Left lung (tissue), 10 donors: ENCODE measurements around the gene MYO18A. TPM values are rescaled to one million over a fixed set of nuclear protein-coding genes. Genes with fewer than 3 reads are reported as not detected.

ENCODE experiments used
- ATAC-seq: fragments of 200-7000 bp; cut with Tn5 transposase; one replicate; pipeline ENCODE4 v1.9.1; 2020; ENCODE audit warnings: moderate library complexity
- DNase-seq, 4 donors: peaks; one replicate each; pipeline ENCODE4 v3.0.0-alpha.2; 2013 to 2020
- H3K27ac ChIP-seq, 2 donors: fragments of 200-600 bp; sonication (generic) in 1 of 2; one replicate each; pipeline versions ENCODE4 v1.5.0 to v1.8.0; 2020 to 2021
- H3K27me3 ChIP-seq, 2 donors: fragments of 200-600 bp; sonication (generic) in 1 of 2; one replicate each; pipeline versions ENCODE4 v1.5.0 to v1.8.0; 2020 to 2021
- H3K36me3 ChIP-seq, 2 donors: fragments of 200-600 bp; sonication (generic) in 1 of 2; one replicate each; pipeline versions ENCODE4 v1.5.0 to v1.8.0; 2020 to 2021
- H3K4me1 ChIP-seq, 2 donors: fragments of 200-600 bp; one replicate each; pipeline ENCODE4 v1.8.0; 2021
- H3K4me3 ChIP-seq, 2 donors: fragments of 200-600 bp; sonication (generic) in 1 of 2; one replicate each; pipeline versions ENCODE4 v1.5.0 to v1.8.0; 2020 to 2021; ENCODE audit warnings: mild to moderate bottlenecking in 1 of 2
- H3K9me3 ChIP-seq, 2 donors: fragments of 200-600 bp; sonication (generic) in 1 of 2; one replicate each; pipeline versions ENCODE4 v1.5.0 to v1.8.0; 2020 to 2021
- intact Hi-C, 2 donors: fragments of 100-400 bp; cut with DNase I; formaldehyde crosslinking; loops; one replicate each; pipeline versions ENCODE4 v1.11.2 to v1.14.2; 2022
- polyA plus RNA-seq, 6 donors: library from polyadenylated mRNA; unstranded; fragments of 120-200 nt; gene quantifications; one replicate each; pipeline ENCODE4 v1.2.1, GENCODE V29; 2013; ENCODE audit not compliant: insufficient read length in 6 of 6
- total RNA-seq, 2 donors: library from RNA; stranded (reverse); fragmentation: NEBNext Ultra II Directional; extraction: Animal tissue kit (Norgen Biotek cat#: 25700); gene quantifications; one replicate each; pipeline ENCODE4 v1.2.1, GENCODE V29; 2021
- TF ChIP-seq, protein P1 (sequence below), 2 donors: fragments of 200-600 bp; sonication (generic) in 1 of 2; IDR thresholded peaks; one replicate each; pipeline versions ENCODE4 v1.5.0 to v1.8.0; 2021; ENCODE audit warnings: antibody characterized with exemption in 2 of 2
- donor health status: DM: no; HTN: yes; CAD: no.
- donor health status: DM: no; HTN: no; CAD: no.

The MYO18A gene
- total and polyA plus RNA-seq, 8 donors: 37.0 to 58.3 (median 40.4) TPM

GRCh38 chr17:29039764-29040598 is 140.2 kb downstream of the MYO18A start:
- intact Hi-C loops: no loop called here
- H3K9me3 ChIP-seq: peaks cover 0 to 3% of the 10 kb centered on the region in 2 donors
- peak; percentile 33 for ATAC-seq

GRCh38 chr17:29038085-29038795 is 142.0 kb downstream of the MYO18A start:
- TF ChIP-seq, protein P1, sequence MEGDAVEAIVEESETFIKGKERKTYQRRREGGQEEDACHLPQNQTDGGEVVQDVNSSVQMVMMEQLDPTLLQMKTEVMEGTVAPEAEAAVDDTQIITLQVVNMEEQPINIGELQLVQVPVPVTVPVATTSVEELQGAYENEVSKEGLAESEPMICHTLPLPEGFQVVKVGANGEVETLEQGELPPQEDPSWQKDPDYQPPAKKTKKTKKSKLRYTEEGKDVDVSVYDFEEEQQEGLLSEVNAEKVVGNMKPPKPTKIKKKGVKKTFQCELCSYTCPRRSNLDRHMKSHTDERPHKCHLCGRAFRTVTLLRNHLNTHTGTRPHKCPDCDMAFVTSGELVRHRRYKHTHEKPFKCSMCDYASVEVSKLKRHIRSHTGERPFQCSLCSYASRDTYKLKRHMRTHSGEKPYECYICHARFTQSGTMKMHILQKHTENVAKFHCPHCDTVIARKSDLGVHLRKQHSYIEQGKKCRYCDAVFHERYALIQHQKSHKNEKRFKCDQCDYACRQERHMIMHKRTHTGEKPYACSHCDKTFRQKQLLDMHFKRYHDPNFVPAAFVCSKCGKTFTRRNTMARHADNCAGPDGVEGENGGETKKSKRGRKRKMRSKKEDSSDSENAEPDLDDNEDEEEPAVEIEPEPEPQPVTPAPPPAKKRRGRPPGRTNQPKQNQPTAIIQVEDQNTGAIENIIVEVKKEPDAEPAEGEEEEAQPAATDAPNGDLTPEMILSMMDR (IDR thresholded peaks at IDR 0.05): no peak
- H3K27me3 ChIP-seq: peaks cover 0 to 47% of the 10 kb centered on the region in 2 donors

More at GRCh38 chr17:29039764-29040598, 140.2 kb downstream of the MYO18A start:
- H3K27ac ChIP-seq: no peak overlapping the region
- H3K36me3 ChIP-seq: no peaks in the 10 kb centered on the region
- H3K4me1 ChIP-seq: peaks cover 6 to 15% of the 10 kb centered on the region in 2 donors
- H3K27me3 ChIP-seq: peaks cover 0 to 34% of the 10 kb centered on the region in 2 donors
- DNase-seq: peak in 1 of 4 donors; percentile 46
- no peak overlapping the region for H3K4me3 ChIP-seq
- TF ChIP-seq, protein P1 (IDR thresholded peaks at IDR 0.05): no peak

DNA sequence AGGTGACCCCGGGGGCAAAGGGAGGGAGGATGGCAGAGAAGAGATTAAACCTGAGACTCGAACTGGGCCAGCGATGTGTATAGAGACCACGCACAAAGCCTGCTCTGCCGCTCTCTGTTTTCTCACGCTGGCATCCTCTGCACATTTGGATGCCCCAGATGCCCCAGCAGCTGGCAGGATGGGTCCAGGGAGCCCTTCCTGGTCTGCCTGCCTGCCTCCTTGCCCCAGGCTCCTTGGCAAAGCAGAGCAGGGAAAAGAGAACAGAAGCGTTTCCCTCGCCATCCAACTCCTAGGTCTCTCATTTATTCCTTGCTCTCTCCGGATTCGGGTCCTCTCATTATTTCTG is 142.5 kb downstream of the MYO18A start:
- TF ChIP-seq, protein P1 (IDR thresholded peaks at IDR 0.05): no peak
- peaks cover 0 to 17% of the 10 kb centered on the region in 2 donors for H3K9me3 ChIP-seq
- H3K4me3 ChIP-seq: no peak overlapping the region
- DNase-seq: no peak
- H3K36me3 ChIP-seq: no peaks in the 10 kb centered on the region
- peaks cover 0 to 52% of the 10 kb centered on the region in 2 donors for H3K27me3 ChIP-seq
- no peak for ATAC-seq
- H3K4me1 ChIP-seq: peaks cover 1 to 10% of the 10 kb centered on the region in 2 donors
- intact Hi-C loops: no loop called here
- H3K27ac ChIP-seq: no peak overlapping the region

More at GRCh38 chr17:29038085-29038795, 142.0 kb downstream of the MYO18A start:
- ATAC-seq (no peak), DNase-seq (no peak)
- Histone ChIP-seq H3K36me3 (no peaks in the 10 kb centered on the region), H3K4me3 (no peak overlapping the region), H3K9me3 (peaks cover 0 to 17% of the 10 kb centered on the region in 2 donors), H3K4me1 (peaks cover 6 to 15% of the 10 kb centered on the region in 2 donors), H3K27ac (no peak overlapping the region)
- intact Hi-C loops: no loop called here

- Histone ChIP-seq H3K27ac (no peak overlapping the region), H3K9me3 (peaks cover 0 to 17% of the 10 kb centered on the region in 2 donors), H3K36me3 (no peaks in the 10 kb centered on the region), H3K4me3 (no peak overlapping the region), H3K4me1 (peaks cover 0 to 3% of the 10 kb centered on the region in 2 donors), H3K27me3 (peaks cover 0 to 63% of the 10 kb centered on the region in 2 donors)
- TF ChIP-seq, protein P1 (IDR thresholded peaks at IDR 0.05): no peak
- ATAC-seq (no peak), DNase-seq (no peak)
- intact Hi-C loops: no loop called here
Measured at GRCh38 chr17:29036584-29036983, 143.6 kb downstream of the MYO18A start.

- ATAC-seq (no peak), DNase-seq (no peak)
- TF ChIP-seq, protein P1 (IDR thresholded peaks at IDR 0.05): no peak
- H3K4me1 ChIP-seq: peaks cover 0 to 3% of the 10 kb centered on the region in 2 donors
- peaks cover 0 to 17% of the 10 kb centered on the region in 2 donors for H3K9me3 ChIP-seq
- no peaks in the 10 kb centered on the region for H3K36me3 ChIP-seq
- H3K4me3 ChIP-seq: no peak overlapping the region
- intact Hi-C loops: no loop called here
- H3K27me3 ChIP-seq: peaks cover 6 to 84% of the 10 kb centered on the region in 2 donors
- no peak overlapping the region for H3K27ac ChIP-seq
Measured at GRCh38 chr17:29034510-29034909, 145.7 kb downstream of the MYO18A start.
